COLO668 (cell line): Measurements from ENCODE around the gene CEP72.
"Not testable (repeated sequence)": the region's sequence is repeated elsewhere in the genome, so short reads cannot be mapped to it uniquely, and the experiment has no call there.

Source experiments
- DNase-seq: peaks from one replicate; lab custom pipeline; 2025; ENCODE audit not compliant: unreplicated experiment; lab: John Stamatoyannopoulos, UW

CEP72 gene

GRCh38 chr5:612498-613424 is 621 bp downstream of the CEP72 start:
- peak; percentile 71 for DNase-seq

DNA sequence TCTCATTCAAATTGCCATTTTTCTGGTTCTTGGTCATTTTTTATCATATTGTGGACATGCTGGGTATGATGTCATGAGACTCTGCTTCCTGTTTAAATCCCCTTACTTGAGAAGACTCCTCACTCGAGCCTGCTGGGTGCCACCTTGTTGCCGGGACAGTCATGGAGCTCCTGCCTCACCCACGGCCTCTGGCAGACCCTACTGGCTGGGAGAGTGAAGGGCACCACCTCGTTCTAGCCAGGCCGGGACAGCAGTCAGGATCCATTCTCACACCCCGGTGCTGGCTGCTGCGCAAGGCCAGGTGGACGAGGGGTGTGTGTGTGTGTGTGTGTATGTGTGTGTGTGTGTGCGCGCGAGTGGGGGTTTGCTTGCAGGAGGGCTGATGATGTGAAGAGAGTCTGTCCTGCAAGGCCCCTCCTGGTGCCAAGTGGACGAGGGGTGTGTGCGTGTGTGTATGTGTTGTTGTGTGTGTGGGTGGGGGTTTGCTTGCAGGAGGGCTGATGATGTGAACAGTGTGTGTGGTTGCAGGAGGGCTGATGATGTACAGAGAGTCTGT is 4.4 kb downstream of the CEP72 start:
- DNase-seq = peak; percentile 46

- no peak for DNase-seq
Measured at GRCh38 chr5:617896-618295, 5.8 kb downstream of the CEP72 start.

- no peak for DNase-seq
Measured at GRCh38 chr5:618450-618849, 6.3 kb downstream of the CEP72 start.

DNA sequence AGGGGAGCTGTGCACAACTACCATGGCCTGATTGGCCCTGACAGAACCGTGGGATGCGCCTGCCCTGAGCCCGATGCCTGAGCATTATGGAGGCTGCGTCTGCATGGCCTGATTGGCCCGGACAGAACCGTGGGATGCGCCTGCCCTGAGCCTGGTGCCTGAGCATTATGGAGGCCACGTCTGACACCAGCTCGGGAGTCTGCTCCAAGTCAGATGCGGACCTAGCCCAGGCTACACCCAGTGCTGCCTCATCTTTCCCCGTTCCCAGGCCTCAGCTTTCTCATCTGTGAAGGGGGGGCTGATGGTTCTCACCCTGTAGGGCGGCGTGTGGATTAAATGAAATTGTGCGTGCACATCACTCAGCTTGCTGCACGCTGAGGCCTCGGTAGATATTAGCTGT is 7.3 kb downstream of the CEP72 start:
- no peak for DNase-seq

DNA sequence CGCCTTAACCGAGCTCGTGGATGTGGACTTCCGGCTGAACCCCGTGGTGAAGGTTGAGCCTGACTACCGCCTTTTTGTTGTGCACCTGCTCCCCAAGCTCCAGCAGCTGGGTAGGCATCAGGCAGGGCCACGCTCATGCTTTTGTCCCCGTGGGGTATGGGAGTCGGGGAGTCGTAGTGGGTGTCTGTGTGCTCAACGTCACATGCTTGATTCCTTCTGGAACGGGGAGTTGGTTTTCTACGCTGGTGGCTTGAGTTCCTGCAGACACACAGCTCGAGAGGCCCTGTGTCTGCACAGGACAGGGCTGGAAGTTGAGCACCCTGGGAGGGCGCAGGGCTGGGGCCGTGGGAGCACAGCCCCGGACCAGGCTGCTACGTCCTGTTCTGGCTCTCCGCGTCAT is 8.0 kb downstream of the CEP72 start:
- no peak for DNase-seq

DNA sequence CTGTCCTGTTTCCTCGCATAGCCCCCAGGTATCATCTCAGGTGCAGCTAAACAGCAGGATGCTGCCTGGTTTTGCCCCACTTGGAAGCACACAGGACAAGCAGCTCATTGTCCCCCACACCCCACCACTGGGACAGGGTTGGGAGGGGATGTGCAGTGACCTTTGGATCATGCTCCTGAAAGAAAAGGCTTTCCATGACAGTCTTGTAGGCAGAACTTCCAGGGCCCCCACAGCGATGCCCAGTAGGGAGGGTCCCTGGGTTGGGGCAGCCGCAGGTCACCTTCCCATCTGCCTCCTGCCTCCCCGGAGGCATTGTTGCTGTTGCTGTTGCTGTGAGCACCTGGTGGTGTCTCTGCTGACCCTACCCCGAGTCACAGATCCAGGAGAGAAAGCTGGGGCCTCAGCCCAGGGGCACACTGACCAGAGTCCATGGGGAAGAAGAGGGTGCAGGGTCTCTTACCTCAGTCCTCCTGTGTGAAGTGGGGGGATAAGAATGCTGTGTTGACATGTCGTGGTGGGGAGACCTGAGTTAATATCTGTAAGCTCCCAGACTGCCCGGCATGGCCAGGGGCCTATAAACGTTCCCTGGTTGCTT is 8.5 kb downstream of the CEP72 start:
- no peak for DNase-seq

GRCh38 chr5:621341-621761 is 9.2 kb downstream of the CEP72 start:
- no peak for DNase-seq

DNA sequence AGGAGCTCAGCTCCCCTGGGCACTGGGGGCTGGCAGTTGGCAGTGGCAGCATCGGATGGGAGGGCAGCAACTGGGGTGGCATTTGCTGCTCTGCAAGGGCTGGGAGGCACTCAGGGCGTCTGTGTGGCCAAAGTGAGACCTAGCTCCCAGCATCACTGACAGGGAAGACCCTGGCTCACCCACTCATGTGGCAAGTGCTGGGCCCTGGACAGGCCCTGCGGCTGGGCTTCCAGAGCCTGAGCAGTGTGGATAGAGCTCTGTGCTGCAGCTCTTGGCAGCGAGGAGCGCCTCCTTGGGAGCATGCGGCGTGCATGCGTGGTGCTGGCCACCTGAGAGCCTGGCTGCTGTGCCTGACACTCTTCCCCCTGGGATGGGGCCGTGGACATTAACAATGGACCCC is 10.2 kb downstream of the CEP72 start:
- no peak for DNase-seq

GRCh38 chr5:622946-623522 is 10.9 kb downstream of the CEP72 start:
- DNase-seq = no peak

GRCh38 chr5:623531-623930 is 11.4 kb downstream of the CEP72 start:
- no peak for DNase-seq

DNA sequence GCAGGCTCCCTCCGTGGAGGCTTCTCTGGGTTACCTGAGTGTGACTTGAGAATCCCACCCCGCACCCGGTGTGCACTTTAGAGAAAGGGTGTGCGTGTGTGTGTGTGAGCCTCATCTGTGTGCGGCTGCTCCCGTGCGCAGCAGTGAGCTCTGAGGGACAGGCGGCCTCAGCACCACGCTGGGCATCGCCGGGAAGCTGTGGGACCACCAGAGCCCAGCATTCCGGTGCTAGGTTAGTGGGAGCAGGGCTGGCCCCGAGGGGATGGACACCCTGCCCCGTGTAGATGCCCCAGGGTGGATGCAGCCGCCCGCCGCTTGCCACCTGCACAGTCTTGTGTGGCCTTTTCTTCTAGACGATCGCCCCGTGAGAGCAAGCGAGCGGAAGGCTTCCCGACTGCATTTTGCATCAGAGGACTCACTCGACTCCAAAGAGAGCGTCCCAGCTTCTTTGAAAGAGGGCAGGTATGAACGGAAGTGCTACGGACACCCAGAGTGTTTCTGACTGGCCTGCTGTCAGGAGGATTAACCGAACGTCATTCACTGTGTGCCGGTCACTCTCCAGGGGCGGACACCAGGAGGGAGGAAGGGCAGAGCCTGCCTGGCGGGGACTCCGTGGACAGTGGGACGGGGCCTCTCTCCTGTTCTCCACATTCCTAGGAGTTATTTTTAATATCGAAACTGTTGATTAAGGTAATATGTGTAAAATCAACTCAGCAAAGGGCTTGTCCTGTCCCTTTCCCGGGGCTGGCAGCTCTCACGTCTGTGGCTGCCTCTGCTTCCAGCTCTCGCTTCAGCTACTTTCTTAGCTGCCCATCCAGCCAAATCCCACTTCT is 12.2 kb downstream of the CEP72 start:
- no peak for DNase-seq

DNA sequence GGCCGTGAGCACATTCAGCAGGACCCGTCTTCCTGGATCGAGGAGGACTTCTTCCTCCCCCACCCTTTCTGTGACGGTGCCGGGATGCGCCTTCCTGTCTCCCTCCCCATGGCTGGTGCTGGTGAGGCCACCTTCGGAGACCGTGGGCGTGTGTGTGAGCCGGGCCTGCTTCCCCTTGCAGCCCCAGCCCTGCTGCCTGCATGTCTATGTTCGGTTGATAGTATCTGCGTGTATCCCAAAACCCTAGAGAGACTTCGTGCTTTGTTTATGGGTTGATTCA is 12.8 kb downstream of the CEP72 start:
- no peak for DNase-seq

DNA sequence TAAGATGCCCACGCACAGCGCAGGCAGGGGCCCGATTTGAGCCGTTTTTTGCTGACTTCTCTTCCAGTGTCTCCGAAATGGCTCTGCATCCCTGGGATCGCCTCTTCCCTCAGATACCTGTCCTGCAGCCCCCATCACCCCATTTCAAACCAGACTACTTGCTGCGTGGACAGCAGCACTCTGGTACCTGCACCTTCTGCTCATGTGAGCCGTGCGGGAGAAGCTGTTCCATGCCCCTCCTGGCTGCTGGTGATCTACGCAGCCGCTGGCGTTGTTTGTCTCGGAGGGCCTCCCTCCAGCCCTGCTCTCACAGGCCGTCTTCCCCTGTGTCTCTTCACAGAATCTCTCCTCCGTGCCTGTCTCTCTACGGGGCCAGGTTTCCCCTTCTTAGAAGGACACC is 13.4 kb downstream of the CEP72 start:
- DNase-seq = no peak

GRCh38 chr5:626850-627249 is 14.7 kb downstream of the CEP72 start:
- no peak for DNase-seq

DNA sequence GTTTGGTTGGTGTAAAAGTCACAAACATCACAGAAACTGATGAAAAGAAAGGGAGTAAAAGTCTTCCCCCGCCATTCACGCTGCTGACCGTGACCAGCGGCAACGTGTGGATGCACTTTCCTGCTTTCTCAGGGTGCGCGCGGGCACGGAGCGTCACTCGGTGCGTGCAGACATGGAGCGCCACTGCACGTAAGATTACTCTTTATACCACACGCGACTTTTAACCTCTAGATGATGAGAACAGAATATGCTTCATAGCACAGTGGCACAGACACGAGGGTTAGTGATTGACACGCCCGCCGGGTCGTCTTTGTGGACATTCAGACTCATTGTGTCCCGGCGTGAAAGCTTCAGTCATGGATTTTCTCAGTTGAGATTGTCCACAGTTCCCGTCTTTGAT is 15.7 kb downstream of the CEP72 start:
- DNase-seq = no peak

DNA sequence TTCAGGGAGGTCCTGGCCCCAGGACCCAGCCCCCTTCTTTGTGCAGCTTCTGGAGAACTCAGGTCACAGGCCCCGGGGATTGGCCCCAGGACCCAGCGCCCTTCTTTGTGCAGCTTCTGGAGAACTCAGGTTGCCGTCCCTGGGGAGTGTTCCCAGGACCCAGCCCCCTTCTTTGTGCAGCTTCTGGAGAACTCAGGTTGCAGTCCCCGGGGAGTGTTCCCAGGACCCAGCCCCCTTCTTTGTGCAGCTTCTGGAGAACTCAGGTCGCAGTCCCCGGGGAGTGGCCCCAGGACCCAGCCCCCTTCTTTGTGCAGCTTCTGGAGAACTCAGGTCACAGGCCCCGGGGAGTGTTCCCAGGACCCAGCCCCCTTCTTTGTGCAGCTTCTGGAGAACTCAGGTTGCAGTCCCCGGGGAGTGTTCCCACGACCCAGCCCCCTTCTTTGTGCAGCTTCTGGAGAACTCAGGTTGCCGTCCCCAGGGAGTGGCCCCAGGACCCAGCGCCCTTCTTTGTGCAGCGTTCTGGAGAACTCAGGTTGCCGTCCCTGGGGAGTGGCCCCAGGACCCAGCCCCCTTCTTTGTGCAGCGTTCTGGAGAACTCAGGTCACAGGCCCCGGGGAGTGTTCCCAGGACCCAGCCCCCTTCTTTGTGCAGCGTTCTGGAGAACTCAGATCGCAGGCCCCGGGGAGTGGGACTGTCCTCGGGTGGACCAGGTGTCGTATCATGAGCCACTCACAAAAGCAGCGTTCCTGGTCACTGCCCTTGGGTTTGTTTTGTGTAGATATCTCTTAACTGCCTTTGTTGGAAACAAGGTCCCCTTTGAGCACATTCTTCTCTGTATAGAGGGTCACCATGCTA is 16.4 kb downstream of the CEP72 start:
- not testable (repeated sequence) for DNase-seq

GRCh38 chr5:633501-633955 is 21.4 kb downstream of the CEP72 start:
- no peak for DNase-seq

DNA sequence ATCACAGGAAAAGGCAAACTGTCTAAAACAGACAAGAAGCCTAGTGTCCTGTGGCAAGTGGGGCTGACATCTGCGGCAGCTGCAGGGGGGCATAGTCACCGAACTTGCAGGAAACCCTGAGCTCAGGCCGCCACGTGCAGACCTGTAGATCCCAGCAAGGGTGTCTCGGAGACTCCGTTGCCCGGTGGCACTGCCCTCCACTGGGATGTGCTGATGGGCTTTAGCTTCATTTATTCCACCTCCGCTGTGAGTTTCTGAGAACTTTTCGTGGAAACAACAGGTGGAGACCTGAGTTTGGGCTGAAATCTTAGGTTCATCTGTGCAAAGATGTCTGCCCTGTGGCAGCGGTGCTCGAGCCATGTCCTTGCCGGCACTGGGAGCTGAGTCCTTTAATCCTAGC is 22.1 kb downstream of the CEP72 start:
- no peak for DNase-seq
